K562 (cell line): Measurements from ENCODE around the gene CSTB. TPM values are rescaled to one million over a fixed set of nuclear protein-coding genes. Genes with fewer than 3 reads are reported as not detected.
A peak's percentile ranks its signal among the peaks of the same experiment; 100 is the strongest.

Source experiments
- ATAC-seq: fragments of 200-7000 bp; cut with Tn5 transposase; 3 replicates; pipeline ENCODE4 v1.9.1; 2020; ENCODE audit warnings: moderate library complexity
- BruUV-seq: library from RNA; stranded (reverse); fragments of 400-500 nt; replicated peaks from 2 replicates; lab custom pipeline; 2021; lab: Mats Ljungman, UMichigan
- CTCF ChIA-PET: fragments of 300-600 bp; formaldehyde crosslinking; extraction: SDS; loops from one replicate; lab custom pipeline; 2021; ENCODE audit warnings: low intra/inter-chr PET ratio; lab: Yijun Ruan, JAX
- POLR2A ChIA-PET: fragments of 300-600, 350-650 bp; sonication (Branson Sonifier 250); formaldehyde crosslinking; extraction: SDS; loops from one replicate; lab custom pipeline; 2021; ENCODE audit warnings: antibody characterized with exemption, inconsistent platforms; lab: Yijun Ruan, JAX
- DNase-seq, 4 experiments: peaks; one replicate each; pipeline versions ENCODE4 v3.0.0 to v3.0.0-alpha.2; 2011 to 2018; ENCODE audit warnings: low spot score in 3 of 4, mixed read lengths in 3 of 4; ENCODE audit errors: extremely low read depth in 1 of 4
- FAIRE-seq: peaks from 2 replicates; lab custom pipeline; 2011; peaks lifted over from hg19 to GRCh38; lab: Jason Lieb, UNC
- H2AFZ ChIP-seq: 2 replicates; pipeline ENCODE4 v1.6.0; 2011; ENCODE audit warnings: low read depth, low read length, control low read depth, inconsistent platforms
- H3K27ac ChIP-seq: fragments of 200-600 bp; 3 replicates; pipeline ENCODE4 v1.8.0; 2011; ENCODE audit warnings: low read depth, mild to moderate bottlenecking, control low read depth, inconsistent platforms, low read length, moderate library complexity, mixed read lengths; ENCODE audit errors: extremely low read depth
- H3K27me3 ChIP-seq, 2 experiments: fragments of 300-600 bp in 1 of 2; 2 replicates in 1 of 2; 3 replicates in 1 of 2; pipeline versions ENCODE4 v1.6.0 to v1.8.0; 2011; ENCODE audit warnings: inconsistent platforms in 2 of 2, low read length in 2 of 2, mild to moderate bottlenecking in 1 of 2, mixed read lengths in 1 of 2, moderate library complexity in 1 of 2; ENCODE audit not compliant: control insufficient read depth in 2 of 2, insufficient read depth in 2 of 2
- H3K36me3 ChIP-seq: fragments of 300-600 bp; 3 replicates; pipeline ENCODE4 v1.8.0; 2011; ENCODE audit warnings: mild to moderate bottlenecking, low read length, inconsistent platforms; ENCODE audit not compliant: control insufficient read depth, insufficient read depth
- H3K4me1 ChIP-seq, 2 experiments: fragments of 200-600 bp in 1 of 2; replicated peaks in 1 of 2; 2 replicates in 1 of 2; 3 replicates in 1 of 2; pipeline versions ENCODE4 v1.5.1 to v1.8.0; 2011; ENCODE audit warnings: inconsistent platforms in 2 of 2, low read length in 2 of 2, mild to moderate bottlenecking in 1 of 2, mixed read lengths in 1 of 2, moderate library complexity in 1 of 2; ENCODE audit not compliant: control insufficient read depth in 2 of 2, insufficient read depth in 2 of 2
- H3K4me2 ChIP-seq: 2 replicates; pipeline ENCODE4 v1.6.1; 2011; ENCODE audit warnings: low read length, control low read depth, inconsistent platforms, mixed read lengths; ENCODE audit not compliant: insufficient read depth
- H3K4me3 ChIP-seq: fragments of 200-600 bp; sonication (generic), shearing (Covaris generic); 2 replicates; pipeline ENCODE4 v1.5.1; 2016; ENCODE audit warnings: control low read depth, inconsistent platforms
- H3K79me2 ChIP-seq: fragments of 200-600 bp; 3 replicates; pipeline ENCODE4 v1.8.0; 2011; ENCODE audit warnings: low read length, inconsistent platforms; ENCODE audit not compliant: control insufficient read depth, insufficient read depth
- H3K9ac ChIP-seq, 2 experiments: 2 replicates each; pipeline versions ENCODE4 v1.6.0 to v1.6.1; 2011; ENCODE audit warnings: low read depth in 2 of 2, low read length in 2 of 2, control low read depth in 1 of 2, inconsistent platforms in 1 of 2, mild to moderate bottlenecking in 1 of 2, mixed read lengths in 1 of 2; ENCODE audit not compliant: insufficient read depth in 1 of 2
- H3K9me1 ChIP-seq: one replicate; pipeline ENCODE4 v1.6.0; 2011; ENCODE audit warnings: inconsistent platforms, mild to moderate bottlenecking, low read length, moderate library complexity; ENCODE audit not compliant: control insufficient read depth, insufficient read depth
- H3K9me3 ChIP-seq: replicated peaks from 2 replicates; pipeline ENCODE4 v1.5.1; 2011; ENCODE audit warnings: low read depth, low read length, inconsistent platforms; ENCODE audit not compliant: control insufficient read depth, insufficient read depth
- H4K20me1 ChIP-seq: replicated peaks from 2 replicates; pipeline ENCODE4 v1.6.1; 2011; ENCODE audit warnings: low read length, inconsistent platforms, mixed read lengths; ENCODE audit not compliant: control insufficient read depth, insufficient read depth
- NR2C2 ChIP-seq, 2 experiments: fragments of 200-800 bp in 1 of 2; sonication (Bioruptor generic) in 1 of 2; sonication (generic) in 1 of 2; formaldehyde crosslinking in 1 of 2; IDR thresholded peaks; 2 replicates each; pipeline versions ENCODE4 v1.6.1 to v1.8.0; 2016 to 2022; ENCODE audit warnings: mild to moderate bottlenecking in 1 of 2, missing compliant biosample characterization in 1 of 2, missing genetic modification characterization in 1 of 2, missing genetic modification reagents in 1 of 2
- POLR2G ChIP-seq: fragments of 200-400 bp; formaldehyde crosslinking; IDR thresholded peaks from 2 replicates; pipeline ENCODE4 v1.6.1; 2017; ENCODE audit warnings: low read depth, mild to moderate bottlenecking, antibody characterized with exemption, low read length, moderate library complexity
- RBM22 ChIP-seq: fragments of 200-400 bp; formaldehyde crosslinking; IDR thresholded peaks from 2 replicates; pipeline ENCODE4 v1.6.1; 2018; ENCODE audit warnings: low read length, low read depth; ENCODE audit not compliant: poor library complexity, severe bottlenecking
- SOX6 ChIP-seq: fragments of 450-650 bp; IDR thresholded peaks from 2 replicates; pipeline ENCODE4 v1.6.1; 2014; ENCODE audit warnings: mild to moderate bottlenecking
- ZFX ChIP-seq: sonication (generic); formaldehyde crosslinking; IDR thresholded peaks from 2 replicates; pipeline ENCODE4 v1.8.0; 2022; ENCODE audit warnings: mild to moderate bottlenecking, missing genetic modification reagents, moderate library complexity
- WGBS: fragments of 100-300 bp; shearing (Covaris generic); methylation state at CpG from one replicate; pipeline ENCODE4 v1.1.6; 2016; ENCODE audit warnings: low coverage, mixed read lengths; ENCODE audit not compliant: insufficient coverage; ENCODE audit errors: missing lambda C conversion rate; 5-methylcytosine and 5-hydroxymethylcytosine counted together
- in situ Hi-C: fragments of 300-500 bp; cut with MboI; formaldehyde crosslinking; loops from 4 replicates; pipeline ENCODE4 v1.15.0; 2018; ENCODE audit warnings: inconsistent platforms, mixed read lengths
- intact Hi-C: fragments of 100-400 bp; cut with micrococcal nuclease; formaldehyde crosslinking; loops from 2 replicates; pipeline ENCODE4 v1.14.2; 2022
- polyA plus RNA-seq, 8 experiments: library from polyadenylated mRNA; depleted of rRNA in 4 of 8; stranded (reverse) in 5 of 8; unstranded in 3 of 8; fragments of >200 nt; fragmentation: Nextera tagmentation in 2 of 8; fragmentation: Illumina TruSeq in 1 of 8; extraction: Ambion mirVana in 2 of 8; extraction: Trizol in 1 of 8; gene quantifications; 2 replicates each; pipeline versions ENCODE4 v1.2.1 to v1.2.3, GENCODE V29; 2011 to 2014; ENCODE audit warnings: inconsistent platforms in 1 of 8, missing spikeins in 1 of 8
- total RNA-seq, 7 experiments: library from RNA; depleted of rRNA in 6 of 7; stranded (reverse); fragments of >200 nt in 6 of 7; fragmentation: Illumina TruSeq in 2 of 7; extraction: Trizol in 2 of 7; gene quantifications; 2 replicates each; pipeline versions ENCODE4 v1.2.1 to v1.2.3, GENCODE V29; 2011 to 2021; ENCODE audit warnings: low replicate concordance in 1 of 7
- TF ChIP-seq, protein P1 (sequence below): fragments of 250-450 bp; sonication (Bioruptor Pico); IDR thresholded peaks from 2 replicates; pipeline ENCODE4 v1.9.0; 2021; ENCODE audit warnings: mild to moderate bottlenecking, inconsistent platforms

The CSTB gene
- total and polyA plus RNA-seq, 9 of the 15 experiments (the other 6 are each of a cell fraction or from before 2014, with no cell fraction given) = 12.4 to 65.0 (median 31.7) TPM

GRCh38 chr21:43766734-43767497, 9.2 kb downstream of the CSTB start (continued):
- TF ChIP-seq, protein P1, sequence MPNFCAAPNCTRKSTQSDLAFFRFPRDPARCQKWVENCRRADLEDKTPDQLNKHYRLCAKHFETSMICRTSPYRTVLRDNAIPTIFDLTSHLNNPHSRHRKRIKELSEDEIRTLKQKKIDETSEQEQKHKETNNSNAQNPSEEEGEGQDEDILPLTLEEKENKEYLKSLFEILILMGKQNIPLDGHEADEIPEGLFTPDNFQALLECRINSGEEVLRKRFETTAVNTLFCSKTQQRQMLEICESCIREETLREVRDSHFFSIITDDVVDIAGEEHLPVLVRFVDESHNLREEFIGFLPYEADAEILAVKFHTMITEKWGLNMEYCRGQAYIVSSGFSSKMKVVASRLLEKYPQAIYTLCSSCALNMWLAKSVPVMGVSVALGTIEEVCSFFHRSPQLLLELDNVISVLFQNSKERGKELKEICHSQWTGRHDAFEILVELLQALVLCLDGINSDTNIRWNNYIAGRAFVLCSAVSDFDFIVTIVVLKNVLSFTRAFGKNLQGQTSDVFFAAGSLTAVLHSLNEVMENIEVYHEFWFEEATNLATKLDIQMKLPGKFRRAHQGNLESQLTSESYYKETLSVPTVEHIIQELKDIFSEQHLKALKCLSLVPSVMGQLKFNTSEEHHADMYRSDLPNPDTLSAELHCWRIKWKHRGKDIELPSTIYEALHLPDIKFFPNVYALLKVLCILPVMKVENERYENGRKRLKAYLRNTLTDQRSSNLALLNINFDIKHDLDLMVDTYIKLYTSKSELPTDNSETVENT (CRISPR knock-in tag) = 0 out of 2 replicates have a peak, but pooled peaks have one; percentile 42
- no peak for TF ChIP-seq SOX6

DNA sequence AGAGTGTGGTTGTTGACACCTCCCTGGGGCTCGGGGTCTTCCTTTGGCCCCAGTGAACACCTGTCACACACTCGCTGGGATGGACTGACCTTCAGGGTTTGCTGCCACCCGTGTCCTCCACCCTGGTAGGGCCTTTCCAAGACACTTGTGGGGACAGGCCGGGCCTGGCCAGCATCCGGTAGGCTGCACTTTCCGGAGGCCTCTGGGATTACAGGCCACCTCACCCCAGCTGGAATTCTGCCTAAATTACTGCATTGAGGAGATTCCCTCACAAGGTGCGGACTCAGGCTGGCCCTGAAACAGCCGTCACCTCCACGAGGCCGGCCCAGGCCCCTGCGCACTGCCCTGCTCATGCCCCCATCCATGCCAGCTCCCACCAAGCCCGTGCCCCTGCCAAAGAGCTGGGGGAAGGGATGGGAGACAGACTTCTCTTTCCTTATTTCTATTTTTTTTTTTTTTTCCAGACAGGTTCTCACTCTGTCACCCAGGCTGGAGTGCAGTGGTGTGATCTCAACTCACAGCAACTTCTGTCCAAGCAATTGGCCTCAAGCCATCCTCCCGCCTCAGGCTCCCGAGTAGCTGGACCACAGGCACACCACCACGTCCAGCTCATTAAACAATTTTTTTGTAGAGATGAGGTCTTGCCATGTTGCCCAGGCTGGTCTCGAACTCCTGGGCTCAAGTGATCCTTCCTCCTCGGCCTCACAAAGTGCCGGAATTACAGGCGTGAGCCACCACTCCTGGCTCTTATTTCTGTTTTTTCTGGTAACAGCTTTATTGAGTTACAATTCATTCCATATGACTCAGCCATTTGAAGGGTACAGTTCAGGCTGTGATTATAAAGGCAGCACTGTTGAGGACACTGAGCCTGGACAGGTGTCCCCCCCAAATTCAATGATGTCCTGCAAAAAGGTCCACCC, 11.3 kb downstream of the CSTB start:
- Histone ChIP-seq H3K4me2 (no peak overlapping the region), H2AFZ (no peak overlapping the region), H3K9ac (peak overlapping the region in 1 of 2 experiments; percentile 60; a peak in 2 of 4 replicates), H3K9me1 (peaks cover 8% of the 10 kb centered on the region), H3K27ac (no peak overlapping the region), H4K20me1 (no peaks in the 10 kb centered on the region), H3K9me3 (no peaks in the 10 kb centered on the region), H3K79me2 (no peaks in the 10 kb centered on the region), H3K27me3 (no peaks in the 10 kb centered on the region), H3K36me3 (peaks cover 39% of the 10 kb centered on the region; the same call in 2 of the 3 replicates), H3K4me1 (peaks cover 25 to 44% of the 10 kb centered on the region in 2 experiments), H3K4me3 (no peak overlapping the region)
- DNase-seq (no peak), FAIRE-seq (no peak), ATAC-seq (no peak)
- intact Hi-C loops (no loop called here), in situ Hi-C loops (no loop called here)
- POLR2A ChIA-PET = interaction anchor here (0.6 kb wide), 1 partner anchor 95 kb away, joined by 3 read pairs; no protein-coding TSS in a partner anchor
- whole genome bisulfite sequencing = 89% methylated on average over 19 of the region's 19 CpGs
- TF ChIP-seq ZFX = peak; percentile 26; the same call in 1 of the 2 replicates
- no peak for TF ChIP-seq NR2C2 (CRISPR knock-in tag; IDR thresholded peaks at IDR 0.05)
- no peak for TF ChIP-seq NR2C2 (tag; IDR thresholded peaks at IDR 0.05)
- peak; percentile 37 for TF ChIP-seq RBM22
- TF ChIP-seq POLR2G = peak; percentile 62
- CTCF ChIA-PET = no interaction called here
- BruUV-seq = no TSS peak
